Lung (tissue), 12 donors: ENCODE results near the gene IKBKE. TPM values are rescaled to one million over a fixed set of nuclear protein-coding genes. Genes with fewer than 3 reads are reported as not detected.

Source experiments
- ATAC-seq: fragments of 200-7000 bp; cut with Tn5 transposase; one replicate; pipeline ENCODE4 v1.9.1; 2020; ENCODE audit warnings: moderate number of reproducible peaks; ENCODE audit not compliant: insufficient read depth, low FRiP score
- DNase-seq, 3 donors: peaks; one replicate each; pipeline ENCODE4 v3.0.0-alpha.2; 2013 to 2017
- H3K27ac ChIP-seq, 2 donors: one replicate each; pipeline ENCODE4 v1.5.1; 2013; ENCODE audit warnings: mild to moderate bottlenecking in 2 of 2, moderate library complexity in 2 of 2, control low read depth in 1 of 2, inconsistent platforms in 1 of 2, low read depth in 1 of 2, low read length in 1 of 2
- H3K27me3 ChIP-seq, 3 donors: one replicate each; pipeline ENCODE4 v1.5.1; 2013; ENCODE audit warnings: low read length in 2 of 3; ENCODE audit not compliant: control insufficient read depth in 3 of 3, insufficient read depth in 3 of 3
- H3K36me3 ChIP-seq, 4 donors: one replicate each; pipeline ENCODE4 v1.5.1; 2013; ENCODE audit warnings: low read length in 4 of 4, mild to moderate bottlenecking in 1 of 4, moderate library complexity in 1 of 4; ENCODE audit not compliant: control insufficient read depth in 4 of 4, insufficient read depth in 4 of 4
- H3K4me1 ChIP-seq, 5 donors: one replicate each; pipeline ENCODE4 v1.5.1; 2013; ENCODE audit warnings: low read length in 5 of 5, mild to moderate bottlenecking in 2 of 5, moderate library complexity in 1 of 5; ENCODE audit not compliant: control insufficient read depth in 5 of 5, insufficient read depth in 5 of 5
- H3K4me3 ChIP-seq: one replicate; pipeline ENCODE4 v1.5.1; 2013; ENCODE audit warnings: mild to moderate bottlenecking, control low read depth, moderate library complexity
- H3K9ac ChIP-seq, 2 donors: one replicate each; pipeline ENCODE4 v1.5.1; 2013; ENCODE audit warnings: low read length in 2 of 2, control low read depth in 1 of 2; ENCODE audit not compliant: insufficient read depth in 1 of 2
- H3K9me3 ChIP-seq, 4 donors: one replicate each; pipeline ENCODE4 v1.5.1; 2013; ENCODE audit warnings: low read length in 3 of 4, mild to moderate bottlenecking in 1 of 4, moderate library complexity in 1 of 4; ENCODE audit not compliant: control insufficient read depth in 4 of 4, insufficient read depth in 3 of 4
- WGBS, 2 donors: extraction: QIAGEN DNeasy Blood & Tissue Kit; methylation state at CpG; one replicate each; pipeline ENCODE4 v1.1.7; 2013; 5-methylcytosine and 5-hydroxymethylcytosine counted together
- polyA plus RNA-seq, 2 donors: library from polyadenylated mRNA; stranded (reverse); fragments of 200-250 nt; gene quantifications; one replicate each; pipeline ENCODE4 v1.2.1, GENCODE V29; 2013
- total RNA-seq, 2 donors: library from RNA; depleted of rRNA in 1 of 2; stranded (reverse); fragments of >200 nt in 1 of 2; gene quantifications; one replicate each; pipeline ENCODE4 v1.2.1, GENCODE V29; 2014 to 2021
- TF ChIP-seq, protein P1 (sequence below): IDR thresholded peaks from 2 replicates; pipeline ENCODE4 v1.5.1; 2012; ENCODE audit warnings: mild to moderate bottlenecking; ENCODE audit errors: control extremely low read depth, extremely low read depth
- donor health status: control.
- donor health status: control.
- donor health status: Bipolar disorder and iron deficiency.
- donor health status: healthy.
- donor health status: DM: yes; HTN: yes; CAD: no.

The IKBKE gene
- total and polyA plus RNA-seq, 4 donors, result 6.1 to 17.1 (median 11.7) TPM

DNA sequence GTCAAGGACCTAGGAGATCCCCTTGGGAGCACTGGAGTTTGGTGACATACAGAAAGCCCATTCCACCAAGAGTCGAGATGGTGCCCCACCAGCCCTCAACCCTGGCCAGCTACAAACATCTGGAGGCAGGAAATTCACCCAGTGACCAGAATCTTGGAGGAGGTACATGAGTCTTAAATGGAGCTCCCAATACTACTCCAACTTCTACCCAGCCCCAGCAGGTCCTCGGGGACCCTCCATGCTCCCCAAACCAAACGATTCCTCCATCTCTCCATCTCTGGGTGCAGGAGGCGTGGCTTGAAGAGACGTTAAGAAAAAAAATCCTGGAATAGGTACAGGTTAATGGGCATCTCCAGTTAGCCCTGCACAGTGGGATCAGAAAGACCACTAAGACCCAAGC, 31.6 kb downstream of the IKBKE start:
- WGBS, 2 donors, result 79 to 87% methylated on average over 5 of the region's 5 CpGs
- Histone ChIP-seq H3K4me1 (peaks cover 3 to 26% (median 9%) of the 10 kb centered on the region in 5 donors), H3K36me3 (no peaks in the 10 kb centered on the region), H3K27me3 (peaks cover 0 to 11% (median 7%) of the 10 kb centered on the region in 3 donors), H3K9me3 (no peaks in the 10 kb centered on the region), H3K9ac (no peak overlapping the region), H3K27ac (peak overlapping the region in 1 of 2 donors; percentile 71), H3K4me3 (no peak overlapping the region)
- no peak for ATAC-seq
- TF ChIP-seq, protein P1, sequence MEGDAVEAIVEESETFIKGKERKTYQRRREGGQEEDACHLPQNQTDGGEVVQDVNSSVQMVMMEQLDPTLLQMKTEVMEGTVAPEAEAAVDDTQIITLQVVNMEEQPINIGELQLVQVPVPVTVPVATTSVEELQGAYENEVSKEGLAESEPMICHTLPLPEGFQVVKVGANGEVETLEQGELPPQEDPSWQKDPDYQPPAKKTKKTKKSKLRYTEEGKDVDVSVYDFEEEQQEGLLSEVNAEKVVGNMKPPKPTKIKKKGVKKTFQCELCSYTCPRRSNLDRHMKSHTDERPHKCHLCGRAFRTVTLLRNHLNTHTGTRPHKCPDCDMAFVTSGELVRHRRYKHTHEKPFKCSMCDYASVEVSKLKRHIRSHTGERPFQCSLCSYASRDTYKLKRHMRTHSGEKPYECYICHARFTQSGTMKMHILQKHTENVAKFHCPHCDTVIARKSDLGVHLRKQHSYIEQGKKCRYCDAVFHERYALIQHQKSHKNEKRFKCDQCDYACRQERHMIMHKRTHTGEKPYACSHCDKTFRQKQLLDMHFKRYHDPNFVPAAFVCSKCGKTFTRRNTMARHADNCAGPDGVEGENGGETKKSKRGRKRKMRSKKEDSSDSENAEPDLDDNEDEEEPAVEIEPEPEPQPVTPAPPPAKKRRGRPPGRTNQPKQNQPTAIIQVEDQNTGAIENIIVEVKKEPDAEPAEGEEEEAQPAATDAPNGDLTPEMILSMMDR, result no peak
- no peak for DNase-seq

DNA sequence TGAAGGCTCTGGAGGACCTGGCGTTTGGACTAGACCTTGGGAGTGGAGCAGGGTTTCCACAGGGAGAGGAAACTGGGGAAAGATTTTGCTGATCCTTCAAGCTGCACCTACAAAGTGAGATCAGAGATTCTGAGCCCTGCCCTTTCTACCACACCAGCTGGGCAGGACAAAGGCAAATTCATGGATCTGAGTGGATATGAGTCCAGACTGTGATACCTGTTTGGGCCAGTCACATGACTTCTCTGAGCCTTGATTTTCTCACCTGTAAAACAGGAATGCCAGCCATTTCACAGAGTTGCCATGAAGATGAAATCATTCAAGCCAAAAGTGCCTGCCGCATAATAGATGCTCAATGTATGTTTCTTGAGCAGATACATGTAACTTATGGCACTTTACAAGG, 32.1 kb downstream of the IKBKE start:
- no peak overlapping the region for H3K9ac ChIP-seq
- TF ChIP-seq, protein P1, result no peak
- peaks cover 3 to 27% (median 12%) of the 10 kb centered on the region in 5 donors for H3K4me1 ChIP-seq
- ATAC-seq (no peak), DNase-seq (no peak)
- no peaks in the 10 kb centered on the region for H3K36me3 ChIP-seq
- no peaks in the 10 kb centered on the region for H3K9me3 ChIP-seq
- peaks cover 0 to 11% (median 7%) of the 10 kb centered on the region in 3 donors for H3K27me3 ChIP-seq
- no peak overlapping the region for H3K27ac ChIP-seq
- WGBS, 2 donors, result 89 to 98% methylated on average over 2 of the region's 2 CpGs
- H3K4me3 ChIP-seq, result no peak overlapping the region

DNA sequence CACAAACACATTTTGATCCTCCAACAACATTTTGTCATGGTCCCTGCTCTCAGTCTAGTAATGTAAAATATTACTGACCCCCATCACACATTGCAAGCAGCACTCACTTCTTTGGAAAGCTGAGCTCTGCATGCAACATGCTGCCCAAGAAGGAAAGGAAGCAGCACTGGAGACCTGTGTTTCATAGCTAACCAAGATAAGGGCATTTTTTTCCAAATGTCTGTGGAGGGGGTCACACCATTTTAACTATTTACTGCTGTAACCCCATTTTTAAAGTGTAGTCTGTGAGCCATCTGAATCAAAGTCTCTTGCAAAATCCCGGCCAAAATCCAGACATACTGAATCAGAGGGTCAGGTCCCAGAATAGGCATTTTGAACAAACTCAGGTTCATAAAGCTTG, 32.5 kb downstream of the IKBKE start:
- no peaks in the 10 kb centered on the region for H3K36me3 ChIP-seq
- DNase-seq (peak in 2 of 3 donors; percentile 48 to 63), ATAC-seq (no peak)
- TF ChIP-seq, protein P1, result no peak
- no peak overlapping the region for H3K4me3 ChIP-seq
- 86 to 92% methylated on average over 1 of the region's 1 CpG for WGBS, 2 donors
- H3K9me3 ChIP-seq, result no peaks in the 10 kb centered on the region
- peaks cover 0 to 11% (median 7%) of the 10 kb centered on the region in 3 donors for H3K27me3 ChIP-seq
- peaks cover 3 to 27% (median 12%) of the 10 kb centered on the region in 5 donors for H3K4me1 ChIP-seq
- no peak overlapping the region for H3K27ac ChIP-seq
- no peak overlapping the region for H3K9ac ChIP-seq
